Activated CD4-positive, alpha-beta memory T cell treated with anti-CD3 and anti-CD28 coated beads, Interleukin-2, amount 10 ng/mL, durations not matched to agents 7 days and 5 days (primary cell): ENCODE measurements around the gene HSD17B1. TPM values are rescaled to one million over a fixed set of nuclear protein-coding genes. Genes with fewer than 3 reads are reported as not detected.

Source experiments
- CTCF ChIA-PET: fragments of 350-600 bp; sonication (Branson Sonifier 250); formaldehyde crosslinking; loops from one replicate; lab custom pipeline; 2021; ENCODE audit warnings: antibody characterized with exemption, inconsistent platforms; lab: Charles Lee
- POLR2A ChIA-PET: fragments of 350-600 bp; sonication (Branson Sonifier 250); formaldehyde crosslinking; loops from one replicate; lab custom pipeline; 2021; ENCODE audit warnings: antibody characterized with exemption; lab: Charles Lee
- DNase-seq: peaks from one replicate; pipeline ENCODE4 v3.0.0-alpha.2; 2020
- H3K27ac Mint-ChIP-seq: one replicate; pipeline ENCODE4 v1.8.0; 2021; ENCODE audit warnings: mild to moderate bottlenecking, mixed read lengths
- H3K27me3 Mint-ChIP-seq: one replicate; pipeline ENCODE4 v1.8.0; 2021; ENCODE audit warnings: mixed read lengths
- H3K36me3 Mint-ChIP-seq: one replicate; pipeline ENCODE4 v1.8.0; 2021; ENCODE audit warnings: low read depth, mixed read lengths
- H3K4me1 Mint-ChIP-seq: one replicate; pipeline ENCODE4 v1.8.0; 2021; ENCODE audit warnings: mixed read lengths
- H3K4me3 Mint-ChIP-seq: one replicate; pipeline ENCODE4 v1.8.0; 2021; ENCODE audit warnings: mild to moderate bottlenecking, mixed read lengths
- H3K9me3 Mint-ChIP-seq: one replicate; pipeline ENCODE4 v1.8.0; 2021; ENCODE audit warnings: mixed read lengths
- total RNA-seq, 2 experiments: library from RNA; stranded (reverse); gene quantifications; one replicate each; pipeline ENCODE4 v1.2.3, GENCODE V29; 2021

Gene HSD17B1
- total RNA-seq, 2 experiments from 2014 or later: 0.73 to 0.76 TPM

DNA sequence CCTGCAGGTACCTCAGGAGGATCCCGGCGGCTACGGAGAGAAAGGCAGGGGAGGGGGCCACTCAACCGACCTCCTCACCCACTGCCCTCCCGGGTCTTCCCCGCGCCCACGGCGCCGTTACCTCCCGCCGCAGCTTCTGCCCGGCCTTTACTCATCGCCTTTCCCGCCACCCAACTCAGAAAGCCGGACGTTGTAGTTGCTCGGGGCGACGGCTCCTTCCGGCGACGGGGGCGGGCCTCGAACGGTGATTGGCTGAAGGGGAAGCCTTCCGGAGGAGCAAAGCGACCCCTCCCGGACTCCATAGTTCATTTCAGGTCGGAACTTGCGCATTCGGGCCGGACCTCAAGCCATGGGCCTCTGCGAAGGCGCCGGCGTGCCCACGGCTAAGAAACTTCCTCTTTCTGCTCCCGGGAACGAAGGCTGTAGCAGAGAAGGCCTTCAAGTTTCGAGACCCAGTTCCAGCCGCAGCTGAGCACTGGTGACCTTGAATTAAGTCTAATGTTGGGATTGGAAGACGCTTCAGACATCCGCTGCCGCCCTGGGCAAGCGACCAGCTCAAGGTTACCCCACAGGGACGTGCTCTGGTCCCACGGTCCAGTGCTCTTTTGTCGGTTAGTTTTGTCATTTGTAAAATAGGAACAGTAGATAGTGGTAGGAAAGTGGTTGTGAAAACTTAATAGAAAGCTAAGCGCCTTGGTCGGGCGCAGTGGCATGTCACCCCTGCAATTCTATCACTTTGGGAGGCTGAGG, 25.0 kb downstream of the HSD17B1 start, which contains the start of gene PSMC3IP:
Gene PSMC3IP (minus strand): TSS at position 198 of the 750 bp plus-strand sequence. CDS start 43 bp downstream, at position 155.
- ChIA-PET POLR2A (interaction anchor here (0.7 to 9.9 kb wide), 27 partner anchors 8 to 737 kb away, joined by 3 to 109 read pairs (median 6); partner anchors contain the start of genes BECN1, COASY, DNAJC7 and MLX), CTCF (interaction anchor here (0.5 to 3.8 kb wide), 57 partner anchors 10 to 599 kb away, joined by 3 to 93 read pairs (median 4); partner anchors contain the start of genes BECN1, CAVIN1, CNTNAP1 and MLX)
- peak; percentile 95 for DNase-seq
- Mint-ChIP-seq H3K9me3 (no peaks in the 10 kb centered on the region), H3K4me1 (peaks cover 48% of the 10 kb centered on the region), H3K36me3 (peaks cover 61% of the 10 kb centered on the region), H3K27me3 (no peaks in the 10 kb centered on the region), H3K27ac (peak within 1 kb of the TSS; percentile 88), H3K4me3 (peak within 1 kb of the TSS; percentile 96)

DNA sequence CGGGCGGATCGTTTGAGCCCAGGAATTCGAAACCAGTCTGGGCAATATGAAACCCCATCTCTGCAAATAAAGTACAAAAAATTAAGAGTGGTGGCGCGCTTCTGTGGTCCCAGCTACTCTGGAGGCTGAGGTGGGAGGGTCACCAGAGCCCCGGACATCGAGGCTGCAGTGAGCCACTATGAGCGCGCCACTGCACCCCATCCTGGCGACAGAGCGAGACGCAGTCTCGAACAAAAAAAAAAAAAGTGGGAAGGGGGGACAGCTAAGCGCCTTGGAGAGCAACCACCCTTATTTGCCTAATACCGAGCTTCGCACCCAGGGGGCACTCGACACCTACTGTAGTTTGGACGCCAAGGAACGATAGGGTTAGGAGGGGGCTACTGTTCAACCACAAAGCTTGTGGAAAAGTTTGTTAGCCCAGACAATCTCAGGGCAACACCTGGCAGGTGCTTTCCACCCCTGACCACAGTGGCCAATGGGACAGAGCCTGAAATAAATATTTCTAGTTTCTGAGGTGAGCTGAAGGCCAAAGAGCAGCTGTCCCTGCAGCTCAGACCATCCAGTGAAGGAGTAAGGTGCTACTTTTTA, 25.7 kb downstream of the HSD17B1 start:
- Mint-ChIP-seq H3K4me1 (peaks cover 43% of the 10 kb centered on the region), H3K27me3 (no peaks in the 10 kb centered on the region), H3K27ac (peak overlapping the region; percentile 88), H3K36me3 (peaks cover 61% of the 10 kb centered on the region), H3K9me3 (no peaks in the 10 kb centered on the region), H3K4me3 (peak overlapping the region; percentile 96)
- ChIA-PET POLR2A (interaction anchor here (0.7 to 9.9 kb wide), 26 partner anchors 8 to 737 kb away, joined by 3 to 109 read pairs (median 6); partner anchors contain the start of genes BECN1, COASY, DNAJC7 and MLX), CTCF (interaction anchor here (0.6 to 3.8 kb wide), 58 partner anchors 11 to 420 kb away, joined by 3 to 93 read pairs (median 4); partner anchors contain the start of genes BECN1, CAVIN1, CNTNAP1 and MLX)
- DNase-seq: peak; percentile 76

DNA sequence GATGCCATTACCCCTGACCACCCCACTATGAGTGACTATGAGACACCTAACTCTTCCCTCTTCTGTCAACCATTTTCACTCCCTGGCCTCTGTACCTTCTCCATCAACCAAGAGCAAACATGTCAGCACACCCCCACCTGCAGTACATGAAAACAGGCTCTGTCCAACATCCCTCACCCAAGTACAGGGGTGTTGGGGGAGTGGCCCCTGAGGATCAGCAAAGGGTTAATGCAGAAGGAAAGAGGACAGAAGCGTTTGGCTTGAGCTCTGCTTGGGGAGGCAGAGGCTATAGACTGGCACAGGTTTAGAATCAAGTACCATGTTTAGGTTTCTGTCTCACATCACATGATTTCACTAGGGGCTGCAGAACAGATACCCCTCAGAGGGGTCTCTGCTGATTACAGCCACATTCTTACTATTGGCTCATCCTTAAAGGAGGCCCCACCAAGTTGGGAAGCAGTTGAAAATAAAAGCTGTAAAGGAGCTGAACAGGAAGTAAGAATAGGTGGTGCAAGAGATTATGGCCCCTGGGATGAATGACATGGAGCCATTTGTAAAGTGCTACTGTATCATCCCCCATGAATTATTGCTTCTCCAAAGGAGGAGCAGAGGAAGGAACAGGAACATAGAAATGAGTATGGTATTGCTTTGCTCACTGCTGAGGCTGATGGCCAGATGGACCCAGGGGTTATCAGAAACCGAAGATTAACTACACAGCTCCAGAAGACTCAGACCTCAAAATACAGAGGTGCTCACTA, 27.2 kb downstream of the HSD17B1 start:
- peak overlapping the region; percentile 11 for H3K4me3 Mint-ChIP-seq

DNA sequence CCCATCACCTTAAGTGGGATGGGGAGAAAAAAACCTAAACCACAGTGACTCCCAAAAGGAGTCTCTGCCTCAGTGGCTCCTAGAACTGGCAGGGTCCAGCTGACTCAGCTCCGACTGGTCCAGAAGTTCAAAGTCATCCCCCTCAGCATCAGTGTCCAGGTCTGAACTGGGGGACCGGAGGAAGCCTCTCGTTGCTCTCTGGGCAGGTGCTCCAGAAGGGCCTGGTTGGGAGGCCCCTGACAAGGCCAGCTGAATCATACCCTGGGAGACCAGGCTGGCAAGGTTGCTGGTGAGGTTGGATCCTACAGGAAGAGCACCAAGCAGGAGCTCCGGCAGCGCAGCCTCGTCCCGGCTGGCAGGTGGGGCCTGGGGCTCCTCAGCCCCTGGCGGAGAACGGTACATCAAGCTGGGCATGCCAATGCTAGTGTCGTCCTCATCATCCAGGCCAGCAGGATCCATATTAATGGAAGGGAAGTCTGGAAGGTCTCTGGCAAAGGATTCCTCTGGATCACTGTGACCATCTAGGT, 29.1 kb downstream of the HSD17B1 start:
- POLR2A ChIA-PET: interaction anchor here (0.9 to 9.9 kb wide), 3 partner anchors 16 to 192 kb away, joined by 3 to 109 read pairs (median 3); partner anchors contain the start of genes COASY, MLX and VPS25
- CTCF ChIA-PET: interaction anchor here (0.5 to 1.0 kb wide), 2 partner anchors 49 to 182 kb away, joined by 3 read pairs; no protein-coding TSS in a partner anchor
- DNase-seq: no peak
- Mint-ChIP-seq H3K4me3 (no peak overlapping the region), H3K9me3 (no peaks in the 10 kb centered on the region), H3K36me3 (peaks cover 61% of the 10 kb centered on the region), H3K4me1 (peaks cover 19% of the 10 kb centered on the region), H3K27ac (no peak overlapping the region), H3K27me3 (no peaks in the 10 kb centered on the region)

More for the DNA sequence above, 27.2 kb downstream of the HSD17B1 start:
- POLR2A ChIA-PET: interaction anchor here (9.9 kb wide), 1 partner anchor 14 kb away, joined by 109 read pairs; the partner anchor contains the start of genes COASY and MLX
- H3K9me3 Mint-ChIP-seq: no peaks in the 10 kb centered on the region
- no peaks in the 10 kb centered on the region for H3K27me3 Mint-ChIP-seq
- peak overlapping the region; percentile 5 for H3K27ac Mint-ChIP-seq
- CTCF ChIA-PET: interaction anchor here (1.0 to 3.6 kb wide), 3 partner anchors 19 to 99 kb away, joined by 3 to 70 read pairs (median 62); partner anchors contain the start of genes RETREG3 and TUBG1
- H3K4me1 Mint-ChIP-seq: peaks cover 33% of the 10 kb centered on the region
- H3K36me3 Mint-ChIP-seq: peaks cover 59% of the 10 kb centered on the region
- no peak for DNase-seq

DNA sequence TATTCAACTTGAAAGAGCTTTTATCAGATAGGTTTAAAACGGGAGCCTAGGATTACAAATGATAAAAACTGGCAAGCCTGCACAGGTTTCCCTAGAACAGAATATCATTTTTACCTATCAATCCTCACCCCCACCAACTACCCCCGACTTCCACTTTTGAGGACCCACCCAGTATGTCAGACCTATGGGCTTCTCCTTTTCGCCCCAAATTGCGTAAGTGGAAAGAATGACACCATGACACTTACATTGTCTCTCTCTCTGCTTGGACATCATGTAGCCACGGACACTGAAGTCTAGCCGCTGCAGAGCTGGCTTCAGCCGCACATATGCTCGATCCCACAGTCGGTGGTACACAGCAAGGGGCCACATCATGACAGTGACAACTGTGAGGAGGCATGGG, 32.2 kb downstream of the HSD17B1 start:
- H3K4me3 Mint-ChIP-seq: no peak overlapping the region
- peaks cover 3% of the 10 kb centered on the region for H3K4me1 Mint-ChIP-seq
- no peaks in the 10 kb centered on the region for H3K27me3 Mint-ChIP-seq
- no peak for DNase-seq
- no peaks in the 10 kb centered on the region for H3K9me3 Mint-ChIP-seq
- ChIA-PET POLR2A (no interaction called here), CTCF (no interaction called here)
- peaks cover 71% of the 10 kb centered on the region for H3K36me3 Mint-ChIP-seq
- H3K27ac Mint-ChIP-seq: no peak overlapping the region

DNA sequence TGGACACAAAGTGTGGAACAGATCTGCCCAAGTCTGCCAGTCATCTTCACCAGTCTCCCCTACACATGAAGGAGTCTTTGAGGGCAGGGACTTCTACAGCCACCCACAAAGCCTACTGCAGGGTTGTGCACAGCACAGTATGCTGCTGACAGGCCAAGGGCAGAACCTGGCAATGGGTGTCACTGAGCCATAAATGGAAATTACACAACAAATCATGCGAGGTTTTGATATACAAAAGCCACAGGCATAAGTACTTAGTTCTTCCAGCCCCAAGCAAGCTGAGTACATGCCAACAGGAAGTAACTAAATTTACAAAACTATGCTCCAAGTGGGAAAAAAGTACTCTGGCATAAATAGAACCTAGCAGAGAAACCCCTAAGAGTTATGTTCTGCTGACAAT, 32.6 kb downstream of the HSD17B1 start:
- no peaks in the 10 kb centered on the region for H3K9me3 Mint-ChIP-seq
- H3K36me3 Mint-ChIP-seq: peaks cover 70% of the 10 kb centered on the region
- H3K27me3 Mint-ChIP-seq: no peaks in the 10 kb centered on the region
- DNase-seq: no peak
- CTCF ChIA-PET: no interaction called here
- H3K4me1 Mint-ChIP-seq: peaks cover 2% of the 10 kb centered on the region
- H3K27ac Mint-ChIP-seq: no peak overlapping the region
- H3K4me3 Mint-ChIP-seq: no peak overlapping the region
- POLR2A ChIA-PET: no interaction called here

DNA sequence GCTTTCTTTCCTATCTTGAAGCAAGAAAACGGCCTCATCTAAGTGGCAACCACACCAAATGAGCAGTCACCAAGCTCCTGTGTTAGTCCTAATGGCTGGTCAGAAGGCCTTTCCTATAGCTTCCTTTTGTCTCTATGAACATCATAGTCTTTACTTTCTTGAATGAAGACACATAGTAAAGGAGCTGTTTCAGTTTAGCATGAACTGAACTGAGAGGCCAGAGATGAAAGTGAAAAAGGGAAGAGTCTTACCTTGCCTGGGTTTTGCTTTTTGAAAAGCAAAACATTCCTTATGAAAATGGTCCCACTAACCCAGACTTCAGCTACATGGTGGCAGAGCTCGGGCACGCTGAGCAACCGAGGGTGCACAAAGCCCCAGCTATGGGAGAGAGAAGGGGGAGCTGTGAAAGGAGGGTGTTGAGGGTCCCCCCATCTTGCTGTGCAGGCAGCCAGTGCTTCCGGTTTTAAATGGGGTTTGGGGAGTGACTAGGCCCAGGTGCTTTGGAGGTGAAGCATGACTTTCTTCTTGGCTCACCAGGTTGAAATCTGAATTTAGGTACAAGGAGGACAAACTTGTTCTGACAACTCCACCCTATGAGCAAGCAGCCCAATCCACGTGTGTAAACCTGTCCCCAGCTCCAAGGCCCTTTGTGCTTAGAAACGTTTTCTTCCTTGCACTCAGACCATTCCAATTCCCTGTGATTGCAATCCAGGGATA, 33.9 kb downstream of the HSD17B1 start:
- H3K4me3 Mint-ChIP-seq: no peak overlapping the region
- H3K27ac Mint-ChIP-seq: peak overlapping the region; percentile 52
- no peaks in the 10 kb centered on the region for H3K27me3 Mint-ChIP-seq
- H3K36me3 Mint-ChIP-seq: peaks cover 69% of the 10 kb centered on the region
- no peaks in the 10 kb centered on the region for H3K9me3 Mint-ChIP-seq
- ChIA-PET CTCF (interaction anchor here (0.9 to 7.1 kb wide), 2 partner anchors 9 to 174 kb away, joined by 3 to 37 read pairs; partner anchors contain the start of genes PSMC3IP and RAMP2), POLR2A (interaction anchor here (2.1 kb wide), 1 partner anchor 8 kb away, joined by 10 read pairs; the partner anchor contains the start of gene PSMC3IP)
- peaks cover 5% of the 10 kb centered on the region for H3K4me1 Mint-ChIP-seq
- no peak for DNase-seq

DNA sequence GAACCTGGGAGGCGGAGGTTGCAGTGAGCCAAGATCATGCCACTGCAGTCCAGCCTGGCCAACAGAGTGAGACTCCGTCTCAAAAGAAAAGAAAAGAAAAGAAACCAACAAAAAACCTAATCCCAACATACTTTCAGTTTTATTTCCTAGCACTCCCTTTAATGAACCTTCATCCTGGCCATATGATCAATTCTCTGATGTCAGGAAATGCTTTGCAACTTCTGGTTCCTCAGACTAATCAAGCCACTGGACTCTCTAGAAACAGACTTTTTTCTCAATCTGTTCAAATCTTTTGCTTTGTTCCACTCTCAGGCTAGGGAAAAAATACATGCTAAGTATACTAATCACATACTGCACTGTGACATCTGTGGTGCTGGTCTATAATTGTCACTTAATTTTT, 38.2 kb downstream of the HSD17B1 start:
- no peak for DNase-seq
- Mint-ChIP-seq H3K9me3 (no peaks in the 10 kb centered on the region), H3K4me1 (peaks cover 5% of the 10 kb centered on the region), H3K27ac (no peak overlapping the region), H3K36me3 (peaks cover 43% of the 10 kb centered on the region), H3K27me3 (no peaks in the 10 kb centered on the region), H3K4me3 (no peak overlapping the region)
- ChIA-PET POLR2A (interaction anchor here (1.9 kb wide), 1 partner anchor 13 kb away, joined by 7 read pairs; the partner anchor contains the start of gene PSMC3IP), CTCF (interaction anchor here (1.0 to 7.1 kb wide), 3 partner anchors 11 to 18 kb away, joined by 3 to 37 read pairs (median 3); partner anchors contain the start of gene PSMC3IP)

DNA sequence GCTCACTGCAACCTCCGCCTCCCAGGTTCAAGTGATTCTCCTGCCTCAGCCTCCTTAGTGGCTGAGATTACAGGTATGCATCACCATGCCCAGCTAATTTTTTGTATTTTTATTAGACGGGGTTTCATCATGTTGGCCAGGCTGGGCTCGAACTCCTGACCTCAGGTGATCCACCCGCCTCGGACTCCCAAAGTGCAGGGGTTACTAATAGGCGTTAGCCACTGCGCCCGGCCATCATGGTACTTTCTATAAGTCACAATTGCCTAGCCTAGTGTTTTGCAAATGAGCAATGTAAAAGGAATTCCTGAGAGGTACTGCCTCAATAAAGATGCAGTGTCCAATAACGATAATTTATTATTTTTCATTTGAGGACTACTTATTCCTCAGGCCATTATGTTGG, 38.7 kb downstream of the HSD17B1 start:
- H3K27ac Mint-ChIP-seq: no peak overlapping the region
- peaks cover 39% of the 10 kb centered on the region for H3K36me3 Mint-ChIP-seq
- peaks cover 5% of the 10 kb centered on the region for H3K4me1 Mint-ChIP-seq
- H3K4me3 Mint-ChIP-seq: no peak overlapping the region
- CTCF ChIA-PET: interaction anchor here (1.0 to 7.1 kb wide), 2 partner anchors 11 to 13 kb away, joined by 3 to 37 read pairs; partner anchors contain the start of gene PSMC3IP
- POLR2A ChIA-PET: interaction anchor here (1.1 to 1.9 kb wide), 2 partner anchors 14 kb away, joined by 5 to 7 read pairs; partner anchors contain the start of gene PSMC3IP
- DNase-seq: no peak
- no peaks in the 10 kb centered on the region for H3K27me3 Mint-ChIP-seq
- no peaks in the 10 kb centered on the region for H3K9me3 Mint-ChIP-seq

DNA sequence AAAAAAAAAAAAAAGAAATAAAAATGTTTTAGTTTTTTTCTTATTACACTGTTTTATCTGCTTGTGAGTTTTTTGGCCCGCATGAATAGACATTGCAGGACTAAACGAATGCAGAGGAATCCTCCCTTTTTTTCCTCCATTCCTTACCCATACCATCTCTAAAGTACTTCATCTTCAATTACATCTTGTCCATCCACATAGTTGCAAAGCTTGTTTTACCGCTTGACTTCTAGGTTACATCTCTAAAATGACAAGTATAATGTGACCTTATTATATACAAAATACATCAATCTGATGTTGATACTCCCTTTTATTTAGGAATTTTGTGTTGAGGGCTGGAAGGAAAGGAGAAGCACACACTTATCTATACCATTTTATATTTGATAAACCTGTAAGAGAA, 43.7 kb downstream of the HSD17B1 start:
- CTCF ChIA-PET: no interaction called here
- Mint-ChIP-seq H3K9me3 (no peaks in the 10 kb centered on the region), H3K27ac (no peak overlapping the region), H3K4me1 (peaks cover 3% of the 10 kb centered on the region), H3K4me3 (no peak overlapping the region), H3K27me3 (no peaks in the 10 kb centered on the region), H3K36me3 (peaks cover 16% of the 10 kb centered on the region)
- no peak for DNase-seq
- POLR2A ChIA-PET: interaction anchor here (0.6 kb wide), 1 partner anchor 13 kb away, joined by 3 read pairs; no protein-coding TSS in a partner anchor

DNA sequence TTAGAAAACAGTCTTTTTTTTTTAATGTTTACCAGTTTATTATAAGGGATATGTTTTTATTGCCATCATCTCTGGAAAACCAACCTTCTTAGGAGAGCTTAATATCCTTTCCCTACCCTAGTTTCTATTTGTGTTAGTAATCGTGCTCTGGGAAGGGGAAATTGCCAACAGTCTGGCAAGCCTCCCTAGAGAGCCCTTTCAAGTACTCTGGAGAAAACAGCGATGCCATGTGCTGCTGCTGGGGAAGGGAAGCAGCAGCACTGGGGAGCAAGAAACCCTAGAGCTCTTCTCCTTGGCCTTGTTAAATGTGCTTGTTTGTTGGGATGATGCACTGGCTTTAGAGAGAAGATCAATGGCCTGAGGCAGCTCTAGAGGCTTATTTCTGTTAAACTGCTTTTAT, 46.2 kb downstream of the HSD17B1 start:
- Mint-ChIP-seq H3K4me1 (peaks cover 10% of the 10 kb centered on the region), H3K36me3 (peaks cover 21% of the 10 kb centered on the region), H3K4me3 (no peak overlapping the region), H3K27me3 (no peaks in the 10 kb centered on the region), H3K27ac (no peak overlapping the region), H3K9me3 (no peaks in the 10 kb centered on the region)
- ChIA-PET CTCF (interaction anchor here (0.8 to 1.5 kb wide), 5 partner anchors 18 to 176 kb away, joined by 3 read pairs; partner anchors contain the start of gene PSMC3IP), POLR2A (interaction anchor here (1.4 kb wide), 1 partner anchor 20 kb away, joined by 6 read pairs; the partner anchor contains the start of gene PSMC3IP)
- no peak for DNase-seq
